ENCODE measurements around the gene UGT1A9.

The UGT1A9 gene

GRCh38 chr2:233811087-233811486 is 139.4 kb downstream of the UGT1A9 start:
- in situ Hi-C loops (cut with MboI; ENCODE audit: low pct_unique_long_range_greater_than_20kb, low sequenced_read_pairs, unreplicated experiment): no loop called here
- DNase-seq (ENCODE audit: low spot score): no peak
- TF ChIP-seq CTCF (IDR thresholded peaks at IDR 0.05; ENCODE audit: extremely low read depth, insufficient read depth, missing control alignments): no peak

- no peak for TF ChIP-seq CTCF (IDR thresholded peaks at IDR 0.05; ENCODE audit: extremely low read depth, insufficient read depth, missing control alignments)
- in situ Hi-C loops (cut with MboI; ENCODE audit: low pct_unique_long_range_greater_than_20kb, low sequenced_read_pairs, unreplicated experiment): no loop called here
- DNase-seq (ENCODE audit: low spot score): no peak
Measured at GRCh38 chr2:233811732-233812131, 140.0 kb downstream of the UGT1A9 start.

GRCh38 chr2:233813236-233814055 is 141.7 kb downstream of the UGT1A9 start:
- no peak for DNase-seq (ENCODE audit: low spot score)
- TF ChIP-seq CTCF (IDR thresholded peaks at IDR 0.05; ENCODE audit: extremely low read depth, insufficient read depth, missing control alignments): no peak
- in situ Hi-C loops (cut with MboI; ENCODE audit: low pct_unique_long_range_greater_than_20kb, low sequenced_read_pairs, unreplicated experiment): no loop called here

- TF ChIP-seq CTCF (IDR thresholded peaks at IDR 0.05; ENCODE audit: extremely low read depth, insufficient read depth, missing control alignments): no peak
- DNase-seq (ENCODE audit: low spot score): no peak
- in situ Hi-C loops (cut with MboI; ENCODE audit: low pct_unique_long_range_greater_than_20kb, low sequenced_read_pairs, unreplicated experiment): no loop called here
Measured at GRCh38 chr2:233814056-233814835, 142.5 kb downstream of the UGT1A9 start.

- in situ Hi-C loops (cut with MboI; ENCODE audit: low pct_unique_long_range_greater_than_20kb, low sequenced_read_pairs, unreplicated experiment): no loop called here
- TF ChIP-seq CTCF (IDR thresholded peaks at IDR 0.05; ENCODE audit: extremely low read depth, insufficient read depth, missing control alignments): no peak
- DNase-seq (ENCODE audit: low spot score): no peak
Measured at GRCh38 chr2:233815861-233816260, 144.2 kb downstream of the UGT1A9 start.

- no peak for TF ChIP-seq CTCF (IDR thresholded peaks at IDR 0.05; ENCODE audit: extremely low read depth, insufficient read depth, missing control alignments)
- DNase-seq (ENCODE audit: low spot score): no peak
- in situ Hi-C loops (cut with MboI; ENCODE audit: low pct_unique_long_range_greater_than_20kb, low sequenced_read_pairs, unreplicated experiment): no loop called here
Measured at GRCh38 chr2:233816334-233816733, 144.6 kb downstream of the UGT1A9 start.
